ENCODE data around the gene CDT1. TPM values are rescaled to one million over a fixed set of nuclear protein-coding genes. Genes with fewer than 3 reads are reported as not detected.

Gene CDT1
- total RNA-seq, 2 donors from 2014 or later, result 0.71 TPM; not detected in 1

DNA sequence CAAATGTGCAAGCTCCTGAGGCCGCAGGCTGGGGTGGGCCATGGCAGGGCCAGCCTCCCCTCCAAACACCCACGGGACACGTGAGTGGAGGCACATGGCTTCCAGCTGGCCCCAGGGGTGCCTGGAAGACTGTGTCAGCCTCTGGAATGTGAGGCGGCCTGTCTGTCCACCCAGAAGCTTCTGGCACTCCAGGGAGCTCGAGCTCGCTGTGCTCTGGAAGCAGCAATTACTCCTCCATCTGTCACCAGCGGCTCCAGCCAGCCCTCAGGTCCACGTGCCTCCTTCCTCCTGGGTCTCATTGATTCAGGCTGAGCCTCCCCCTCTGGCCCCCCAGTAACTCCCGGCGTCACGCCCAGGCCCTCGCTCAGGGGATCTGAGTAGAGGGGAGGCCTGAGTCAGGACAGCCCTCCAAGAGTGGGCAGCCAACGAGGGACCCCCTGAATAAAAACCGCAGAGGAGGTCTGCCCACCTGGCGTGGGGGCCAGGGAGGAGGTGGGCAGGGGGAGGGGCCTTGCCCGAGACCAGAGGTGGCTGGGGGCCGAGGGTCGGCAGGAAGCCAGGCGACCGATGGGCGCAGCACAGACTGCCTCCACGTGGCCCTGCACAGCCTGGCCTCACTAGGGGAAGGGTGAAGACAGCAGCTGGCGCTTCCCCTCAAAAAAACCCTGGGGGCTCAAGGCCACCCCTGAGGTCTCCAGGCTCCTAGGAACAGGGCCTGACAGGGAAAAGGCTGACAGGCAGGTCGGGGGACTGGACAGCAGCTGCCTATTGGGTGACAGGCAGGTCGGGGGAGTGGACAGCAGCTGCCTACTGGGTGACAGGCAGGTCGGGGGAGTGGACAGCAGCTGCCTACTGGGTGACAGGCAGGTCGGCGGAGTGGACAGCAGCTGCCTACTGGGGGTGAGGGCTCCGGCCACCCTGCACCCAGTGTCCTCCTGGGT lies 30.4 kb upstream of the CDT1 start:
- Histone ChIP-seq H3K27ac (peak overlapping the region; percentile 38 to 48), H3K9me3 (no peaks in the 10 kb centered on the region), H3K4me3 (no peak overlapping the region), H3K4me1 (ENCODE audit: control insufficient read depth in 1 of 2, low read depth in 2 of 2) (peaks cover 16 to 56% of the 10 kb centered on the region in 2 donors), H3K36me3 (no peaks in the 10 kb centered on the region), H3K27me3 (replicated peaks; ENCODE audit: insufficient read depth) (no peaks in the 10 kb centered on the region)
- ATAC-seq (ENCODE audit: insufficient number of reproducible peaks, low FRiP score, low read depth), result peak; percentile 32
- no peak for TF ChIP-seq CTCF (IDR thresholded peaks at IDR 0.05)
- DNase-seq (ENCODE audit: low spot score), result no peak

DNA sequence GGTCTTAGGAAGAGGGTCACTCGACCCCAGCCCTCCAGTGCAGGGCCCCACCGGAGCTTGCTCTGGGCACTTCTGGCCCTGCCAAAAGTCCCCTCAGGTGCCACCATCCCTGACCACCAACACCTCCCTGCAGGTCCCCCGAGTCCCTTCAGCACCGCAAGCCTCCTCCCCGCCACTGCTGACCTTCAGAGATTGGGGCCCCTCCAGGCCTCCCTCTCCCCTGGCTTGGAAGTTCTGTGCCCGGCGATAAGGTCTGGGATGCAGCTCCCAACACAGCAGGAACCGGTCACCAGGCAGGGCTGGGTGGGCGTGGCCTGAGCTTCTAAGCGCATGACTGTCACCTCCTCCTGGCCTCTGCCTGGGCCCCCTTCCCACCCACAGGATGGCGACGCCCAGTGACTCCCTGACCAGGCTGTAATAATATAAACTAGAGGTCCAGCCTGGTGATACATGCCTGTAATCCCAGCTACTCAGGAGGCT lies 29.7 kb upstream of the CDT1 start:
- no peaks in the 10 kb centered on the region for H3K36me3 ChIP-seq
- H3K9me3 ChIP-seq, result no peaks in the 10 kb centered on the region
- ATAC-seq (ENCODE audit: insufficient number of reproducible peaks, low FRiP score, low read depth) (no peak), DNase-seq (ENCODE audit: low spot score) (no peak)
- no peaks in the 10 kb centered on the region for H3K27me3 ChIP-seq (replicated peaks; ENCODE audit: insufficient read depth)
- no peak overlapping the region for H3K4me3 ChIP-seq
- no peak overlapping the region for H3K27ac ChIP-seq
- TF ChIP-seq CTCF (IDR thresholded peaks at IDR 0.05), result no peak
- peaks cover 9 to 49% of the 10 kb centered on the region in 2 donors for H3K4me1 ChIP-seq (ENCODE audit: control insufficient read depth in 1 of 2, low read depth in 2 of 2)

GRCh38 chr16:88774544-88775393 lies 28.8 kb upstream of the CDT1 start:
- ATAC-seq (ENCODE audit: insufficient number of reproducible peaks, low FRiP score, low read depth) (no peak), DNase-seq (ENCODE audit: low spot score) (no peak)
- no peak for TF ChIP-seq CTCF (IDR thresholded peaks at IDR 0.05)
- Histone ChIP-seq H3K9me3 (no peaks in the 10 kb centered on the region), H3K4me1 (ENCODE audit: control insufficient read depth in 1 of 2, low read depth in 2 of 2) (peaks cover 12 to 50% of the 10 kb centered on the region in 2 donors), H3K27me3 (replicated peaks; ENCODE audit: insufficient read depth) (no peaks in the 10 kb centered on the region), H3K36me3 (no peaks in the 10 kb centered on the region), H3K27ac (no peak overlapping the region), H3K4me3 (no peak overlapping the region)

GRCh38 chr16:88775825-88776224 lies 27.8 kb upstream of the CDT1 start:
- Histone ChIP-seq H3K27me3 (replicated peaks; ENCODE audit: insufficient read depth) (no peaks in the 10 kb centered on the region), H3K9me3 (no peaks in the 10 kb centered on the region), H3K36me3 (no peaks in the 10 kb centered on the region), H3K27ac (no peak overlapping the region), H3K4me1 (ENCODE audit: control insufficient read depth in 1 of 2, low read depth in 2 of 2) (peaks cover 11 to 48% of the 10 kb centered on the region in 2 donors), H3K4me3 (no peak overlapping the region)
- no peak for TF ChIP-seq CTCF (IDR thresholded peaks at IDR 0.05)
- ATAC-seq (ENCODE audit: insufficient number of reproducible peaks, low FRiP score, low read depth) (no peak), DNase-seq (ENCODE audit: low spot score) (no peak)

All from thoracic aorta (tissue), 2 donors.